HepG2 (cell line): ENCODE data around the gene KIZ. TPM values are rescaled to one million over a fixed set of nuclear protein-coding genes. Genes with fewer than 3 reads are reported as not detected.
A peak's percentile ranks its signal among the peaks of the same experiment; 100 is the strongest.

ENCODE experiments used
- AHDC1 ChIP-seq: sonication (generic); formaldehyde crosslinking; IDR thresholded peaks from 2 replicates; pipeline ENCODE4 v1.5.1; 2020; ENCODE audit warnings: mild to moderate bottlenecking, missing genetic modification reagents, borderline replicate concordance
- GATAD2A ChIP-seq: IDR thresholded peaks from 2 replicates; pipeline ENCODE4 v1.6.1; 2016
- HNF1A ChIP-seq, 2 experiments: sonication (generic) in 1 of 2; formaldehyde crosslinking in 1 of 2; IDR thresholded peaks; 2 replicates each; pipeline versions ENCODE4 v1.4.0 to v1.6.1; 2016 to 2020; ENCODE audit warnings: borderline replicate concordance in 1 of 2, low read depth in 1 of 2, mild to moderate bottlenecking in 1 of 2, missing genetic modification reagents in 1 of 2
- HNF4A ChIP-seq: sonication (generic); formaldehyde crosslinking; IDR thresholded peaks from 2 replicates; pipeline ENCODE4 v1.4.0; 2020; ENCODE audit warnings: missing genetic modification reagents
- IRX3 ChIP-seq: sonication (generic); formaldehyde crosslinking; IDR thresholded peaks from 2 replicates; pipeline ENCODE4 v1.8.1; 2023; ENCODE audit warnings: mild to moderate bottlenecking, low read depth, missing genetic modification reagents, borderline replicate concordance
- NCOR1 ChIP-seq: fragments of 200-600 bp; sonication (generic); IDR thresholded peaks from 2 replicates; pipeline ENCODE4 v1.7.0; 2017; ENCODE audit warnings: antibody characterized with exemption, low read length, borderline replicate concordance
- NR1H2 ChIP-seq: sonication (generic); formaldehyde crosslinking; IDR thresholded peaks from 2 replicates; pipeline ENCODE4 v1.8.1; 2022; ENCODE audit warnings: low read depth, missing genetic modification reagents, borderline replicate concordance
- RXRB ChIP-seq: IDR thresholded peaks from 2 replicates; pipeline ENCODE4 v1.6.1; 2016; ENCODE audit warnings: borderline replicate concordance, missing genetic modification reagents, missing compliant biosample characterization
- SAP130 ChIP-seq: IDR thresholded peaks from 2 replicates; pipeline ENCODE4 v1.6.1; 2016; ENCODE audit warnings: low read depth
- SMAD1 ChIP-seq: sonication (generic); formaldehyde crosslinking; IDR thresholded peaks from 2 replicates; pipeline ENCODE4 v1.4.0; 2020; ENCODE audit warnings: missing genetic modification reagents, low read depth, mild to moderate bottlenecking, borderline replicate concordance
- SSRP1 ChIP-seq: IDR thresholded peaks from 2 replicates; pipeline ENCODE4 v1.6.1; 2016; ENCODE audit warnings: control low read depth
- XBP1 ChIP-seq: sonication (generic); formaldehyde crosslinking; IDR thresholded peaks from 2 replicates; pipeline ENCODE4 v1.5.0; 2020; ENCODE audit warnings: missing genetic modification reagents
- ZBTB2 ChIP-seq: sonication (generic); formaldehyde crosslinking; IDR thresholded peaks from 2 replicates; pipeline ENCODE4 v1.8.0; 2022; ENCODE audit warnings: low read depth, missing genetic modification reagents
- ZFP36L1 ChIP-seq: sonication (generic); formaldehyde crosslinking; IDR thresholded peaks from 2 replicates; pipeline ENCODE4 v1.8.0; 2022; ENCODE audit warnings: mild to moderate bottlenecking, missing genetic modification reagents, moderate library complexity
- ZMYM3 ChIP-seq: sonication (generic); formaldehyde crosslinking; IDR thresholded peaks from 2 replicates; pipeline ENCODE4 v1.5.1; 2020; ENCODE audit warnings: mild to moderate bottlenecking, missing genetic modification reagents
- ZNF24 ChIP-seq: fragments of 450-650 bp; IDR thresholded peaks from 2 replicates; pipeline ENCODE4 v1.6.1; 2017; ENCODE audit warnings: antibody characterized with exemption, mild to moderate bottlenecking
- ZNF530 ChIP-seq: sonication (generic); formaldehyde crosslinking; IDR thresholded peaks from 2 replicates; pipeline ENCODE4 v1.5.0; 2020; ENCODE audit warnings: low read depth, mild to moderate bottlenecking, missing genetic modification reagents
- polyA plus RNA-seq, 8 experiments: library from polyadenylated mRNA; depleted of rRNA in 3 of 8; stranded (reverse) in 7 of 8; unstranded in 1 of 8; fragments of >200 nt; fragmentation: Illumina TruSeq in 4 of 8; extraction: Trizol in 4 of 8; gene quantifications; 2 replicates each; pipeline versions ENCODE4 v1.2.1 to v1.2.3, GENCODE V29; 2011 to 2016; ENCODE audit warnings: low read depth in 4 of 8, missing spikeins in 1 of 8, mixed read lengths in 1 of 8; ENCODE audit not compliant: insufficient read depth in 1 of 8
- total RNA-seq, 5 experiments: library from RNA; depleted of rRNA; stranded (reverse); fragments of >200 nt; fragmentation: Illumina TruSeq; extraction: Trizol; gene quantifications; 2 replicates each; pipeline ENCODE4 v1.2.3, GENCODE V29; 2016; ENCODE audit warnings: low read depth in 1 of 5

The KIZ gene
- total and polyA plus RNA-seq, 2 of the 13 experiments (the other 11 are each of a cell fraction or from before 2014, with no cell fraction given) = 46.3 to 114 TPM

- TF ChIP-seq HNF1A (IDR thresholded peaks at IDR 0.05; ENCODE audit: low read depth) = 0 out of 2 replicates have a peak, but pooled peaks have one; percentile 7
- TF ChIP-seq HNF1A (CRISPR knock-in tag; IDR thresholded peaks at IDR 0.05; ENCODE audit: borderline replicate concordance) = no peak; the same call in 1 of the 2 replicates
- TF ChIP-seq NCOR1 = 0 out of 2 replicates have a peak, but pooled peaks have one; percentile 41
- peak; percentile 26; the same call in 1 of the 2 replicates for TF ChIP-seq RXRB (CRISPR knock-in tag)
- 0 out of 2 replicates have a peak, but pooled peaks have one; percentile 29 for TF ChIP-seq ZFP36L1 (CRISPR knock-in tag)
- TF ChIP-seq IRX3 (CRISPR knock-in tag) = no peak
- TF ChIP-seq SAP130 (CRISPR knock-in tag) = peak; percentile 37
- peak; percentile 60 for TF ChIP-seq HNF4A (CRISPR knock-in tag)
- no peak for TF ChIP-seq ZBTB2
- TF ChIP-seq ZNF24 = 0 out of 2 replicates have a peak, but pooled peaks have one; percentile 41
- TF ChIP-seq SMAD1 (CRISPR knock-in tag) = no peak
- TF ChIP-seq SSRP1 (CRISPR knock-in tag) = 0 out of 2 replicates have a peak, but pooled peaks have one; percentile 59
- TF ChIP-seq AHDC1 (CRISPR knock-in tag) = peak; percentile 67; the same call in 1 of the 2 replicates
- TF ChIP-seq XBP1 (CRISPR knock-in tag) = no peak
- TF ChIP-seq GATAD2A (CRISPR knock-in tag) = peak; percentile 21; the same call in 1 of the 2 replicates
- TF ChIP-seq ZNF530 (CRISPR knock-in tag) = no peak
- 0 out of 2 replicates have a peak, but pooled peaks have one; percentile 7 for TF ChIP-seq ZMYM3 (CRISPR knock-in tag)
- no peak for TF ChIP-seq NR1H2 (CRISPR knock-in tag)
These were observed 1.5 kb downstream of the KIZ start (continued) for GRCh38 chr20:21127201-21127981.
